GM23248 (cell line): Measurements from ENCODE around the gene SNURF. TPM values are rescaled to one million over a fixed set of nuclear protein-coding genes. Genes with fewer than 3 reads are reported as not detected.

Experiments
- DNase-seq: peaks from one replicate; pipeline ENCODE4 v3.0.0-alpha.2; 2015
- H2AFZ ChIP-seq: fragments of 200-600 bp; sonication (generic); 2 replicates; pipeline ENCODE4 v1.6.1; 2016; ENCODE audit warnings: antibody characterized with exemption
- H3F3A ChIP-seq: fragments of 200-600 bp; sonication (generic); 2 replicates; pipeline ENCODE4 v1.6.1; 2016; ENCODE audit warnings: mild to moderate bottlenecking, antibody characterized with exemption, mixed run types; ENCODE audit not compliant: insufficient read depth
- H3K27ac ChIP-seq: fragments of 200-600 bp; sonication (generic); 2 replicates; pipeline ENCODE4 v1.5.1; 2016; ENCODE audit warnings: mild to moderate bottlenecking
- H3K27me3 ChIP-seq: fragments of 200-600 bp; sonication (generic); replicated peaks from 2 replicates; pipeline ENCODE4 v1.6.1; 2016; ENCODE audit warnings: mild to moderate bottlenecking; ENCODE audit not compliant: insufficient read depth
- H3K36me3 ChIP-seq: fragments of 200-600 bp; sonication (generic); 2 replicates; pipeline ENCODE4 v1.6.1; 2016; ENCODE audit warnings: low read depth, mild to moderate bottlenecking
- H3K4me1 ChIP-seq: fragments of 200-600 bp; sonication (generic); 2 replicates; pipeline ENCODE4 v1.6.1; 2016; ENCODE audit warnings: mild to moderate bottlenecking; ENCODE audit not compliant: insufficient read depth
- H3K4me2 ChIP-seq: fragments of 200-600 bp; sonication (generic); one replicate; pipeline ENCODE4 v1.6.1; 2016; ENCODE audit warnings: mild to moderate bottlenecking; ENCODE audit not compliant: unreplicated experiment
- H3K4me3 ChIP-seq: fragments of 200-600 bp; sonication (generic); 2 replicates; pipeline ENCODE4 v1.5.1; 2016; ENCODE audit warnings: mild to moderate bottlenecking
- H3K79me2 ChIP-seq: fragments of 200-600 bp; sonication (generic); 2 replicates; pipeline ENCODE4 v1.6.1; 2016; ENCODE audit warnings: mild to moderate bottlenecking; ENCODE audit not compliant: insufficient read depth
- H3K9ac ChIP-seq: fragments of 200-600 bp; sonication (generic); 2 replicates; pipeline ENCODE4 v1.6.1; 2016; ENCODE audit warnings: mild to moderate bottlenecking
- H3K9me2 ChIP-seq: fragments of 200-600 bp; sonication (generic); 2 replicates; pipeline ENCODE4 v1.6.1; 2016; ENCODE audit warnings: mixed run types, mild to moderate bottlenecking, moderate library complexity; ENCODE audit not compliant: insufficient read depth
- H3K9me3 ChIP-seq: fragments of 200-600 bp; sonication (generic); one replicate; pipeline ENCODE4 v1.6.1; 2017; ENCODE audit warnings: low read depth
- H4K20me1 ChIP-seq: fragments of 200-600 bp; sonication (generic); 2 replicates; pipeline ENCODE4 v1.6.0; 2016; ENCODE audit not compliant: insufficient read depth
- EZH2 ChIP-seq: fragments of 200-600 bp; sonication (generic); IDR thresholded peaks from 2 replicates; pipeline ENCODE4 v1.6.1; 2018; ENCODE audit warnings: antibody characterized with exemption, mild to moderate bottlenecking; ENCODE audit not compliant: insufficient read depth, poor library complexity, severe bottlenecking
- EZH2phosphoT487 ChIP-seq: fragments of 200-600 bp; sonication (generic); IDR thresholded peaks from 2 replicates; pipeline ENCODE4 v1.6.1; 2018; ENCODE audit warnings: antibody characterized with exemption, moderate library complexity, mild to moderate bottlenecking, low read depth; ENCODE audit not compliant: insufficient read depth
- WGBS, 2 experiments: methylation state at CpG; one replicate each; pipeline ENCODE4 v1.1.6; 2015 to 2017; ENCODE audit warnings: low lambda C conversion rate in 2 of 2, low coverage in 1 of 2; ENCODE audit errors: missing lambda C conversion rate in 2 of 2; 5-methylcytosine and 5-hydroxymethylcytosine counted together
- in situ Hi-C: fragments of 300-500 bp; cut with MboI; formaldehyde crosslinking; loops from 2 replicates; pipeline ENCODE4 v1.15.0; 2020
- polyA plus RNA-seq: library from polyadenylated mRNA; unstranded; fragments of >200 nt; fragmentation: Nextera tagmentation; extraction: Ambion mirVana; gene quantifications from 2 replicates; pipeline ENCODE4 v1.2.1, GENCODE V29; 2016
- total RNA-seq: library from RNA; depleted of rRNA; stranded (reverse); fragments of >200 nt; shearing (Covaris generic); gene quantifications from 2 replicates; pipeline ENCODE4 v1.2.3, GENCODE V29; 2014

Gene SNURF
- total and polyA plus RNA-seq, 2 experiments from 2014 or later = 7.1 TPM; not detected in 1

DNA sequence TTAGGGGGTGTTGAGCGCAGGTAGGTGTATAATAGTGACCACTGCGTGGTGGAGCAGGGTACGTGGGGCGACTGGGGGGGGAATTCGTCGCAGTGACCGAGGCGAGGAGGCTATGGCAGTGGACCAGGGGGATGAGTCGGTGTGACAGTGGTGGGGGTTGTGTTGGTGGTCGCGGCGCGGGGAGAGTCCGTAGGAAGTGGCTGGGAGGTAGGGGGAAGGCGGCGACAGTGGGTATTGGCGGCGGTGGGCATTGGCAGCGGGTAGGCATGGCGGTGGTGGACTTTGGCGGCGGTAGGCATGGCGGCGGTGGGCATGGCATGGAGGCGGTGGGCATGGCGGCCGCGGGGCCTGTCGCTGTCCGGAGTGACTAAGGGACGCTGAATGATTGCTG is 739 bp downstream of the SNURF start:
- Histone ChIP-seq H3K36me3 (no peaks in the 10 kb centered on the region), H3F3A (no peaks in the 10 kb centered on the region), H3K9ac (peak overlapping the region; percentile 93), H2AFZ (peak overlapping the region; percentile 92), H3K27me3 (no peaks in the 10 kb centered on the region), H3K9me3 (no peaks in the 10 kb centered on the region), H3K27ac (peak overlapping the region; percentile 91), H3K9me2 (no peaks in the 10 kb centered on the region), H4K20me1 (no peaks in the 10 kb centered on the region), H3K4me2 (peak overlapping the region; percentile 72), H3K79me2 (peaks cover 55% of the 10 kb centered on the region), H3K4me3 (peak overlapping the region; percentile 88), H3K4me1 (no peaks in the 10 kb centered on the region)
- WGBS, 2 experiments = 28 to 41% methylated on average over 10 to 31 of the region's 31 CpGs
- no peak for TF ChIP-seq EZH2phosphoT487
- TF ChIP-seq EZH2 = no peak
- no peak for DNase-seq
- in situ Hi-C loops = no loop called here

DNA sequence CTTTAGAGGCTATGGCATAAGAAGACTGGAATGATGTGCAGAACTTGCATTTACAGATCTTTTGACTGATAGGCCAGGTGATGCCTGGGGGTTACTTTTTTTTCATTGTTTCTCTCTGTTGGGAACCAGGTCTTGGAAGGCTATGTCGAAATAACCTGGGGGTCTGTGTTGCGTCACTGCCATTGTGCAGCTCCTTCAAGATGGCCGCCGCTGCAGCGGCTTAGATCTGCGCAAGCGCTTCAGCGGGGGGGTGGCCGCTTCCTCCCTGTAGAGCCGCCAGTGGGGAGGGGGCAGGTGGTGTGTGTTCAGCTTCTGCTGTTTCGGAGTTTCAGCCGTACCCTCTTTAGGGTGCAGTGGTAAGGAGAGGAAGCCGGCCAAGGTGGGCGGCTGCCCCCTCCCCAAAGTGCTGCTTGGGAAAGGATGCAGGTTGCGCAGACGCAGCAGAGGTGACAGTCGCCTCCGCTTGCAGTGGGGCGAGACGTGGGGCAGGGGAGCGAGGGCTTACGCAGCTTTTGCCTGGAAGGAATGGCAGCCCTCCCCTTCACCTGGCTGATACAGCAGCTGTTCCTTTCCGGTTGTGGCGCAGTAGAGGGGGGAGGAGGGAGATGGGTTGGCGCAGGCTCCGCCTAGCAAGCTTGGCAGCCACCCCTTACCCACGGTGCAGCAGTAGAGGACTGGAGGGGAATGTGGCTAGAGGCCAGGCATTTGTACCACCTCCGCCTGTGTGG is 1.5 kb downstream of the SNURF start:
- no peaks in the 10 kb centered on the region for H3K4me1 ChIP-seq
- H4K20me1 ChIP-seq = no peaks in the 10 kb centered on the region
- peak overlapping the region; percentile 88 for H3K4me3 ChIP-seq
- no peaks in the 10 kb centered on the region for H3K9me3 ChIP-seq
- H3F3A ChIP-seq = no peaks in the 10 kb centered on the region
- peak overlapping the region; percentile 72 for H3K4me2 ChIP-seq
- TF ChIP-seq EZH2phosphoT487 (no peak), EZH2 (no peak)
- no peaks in the 10 kb centered on the region for H3K27me3 ChIP-seq
- WGBS, 2 experiments = 28 to 43% methylated on average over 28 of the region's 28 CpGs
- peaks cover 62% of the 10 kb centered on the region for H3K79me2 ChIP-seq
- DNase-seq = peak; percentile 82
- H3K9me2 ChIP-seq = no peaks in the 10 kb centered on the region
- no peaks in the 10 kb centered on the region for H3K36me3 ChIP-seq
- peak overlapping the region; percentile 91 for H3K27ac ChIP-seq
- H2AFZ ChIP-seq = peak overlapping the region; percentile 92
- in situ Hi-C loops = no loop called here
- peak overlapping the region; percentile 93 for H3K9ac ChIP-seq

DNA sequence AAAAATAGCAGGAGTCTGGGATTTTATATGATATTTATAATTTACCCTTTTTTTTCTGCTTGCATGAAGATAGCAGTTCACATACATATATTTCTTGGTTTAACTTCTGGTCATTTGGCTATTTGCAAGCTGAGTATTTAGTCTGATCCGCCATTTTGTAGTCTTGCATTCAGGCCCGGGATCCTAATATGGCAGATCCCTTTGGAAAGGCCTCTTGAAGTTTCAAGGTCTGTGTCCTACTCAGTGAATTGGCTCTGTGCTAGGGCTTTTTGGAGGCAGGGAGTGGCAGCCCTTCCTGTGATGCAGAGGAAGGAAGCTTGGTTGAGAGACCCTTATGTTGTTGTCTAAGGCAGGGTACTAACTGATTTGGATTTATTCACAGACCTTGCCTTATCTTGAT is 2.9 kb downstream of the SNURF start:
- Histone ChIP-seq H3K9ac (no peak overlapping the region), H3K9me3 (no peaks in the 10 kb centered on the region), H3K79me2 (peaks cover 64% of the 10 kb centered on the region), H2AFZ (no peak overlapping the region), H4K20me1 (no peaks in the 10 kb centered on the region), H3K4me3 (no peak overlapping the region), H3K9me2 (no peaks in the 10 kb centered on the region), H3K36me3 (no peaks in the 10 kb centered on the region), H3F3A (no peaks in the 10 kb centered on the region), H3K27me3 (no peaks in the 10 kb centered on the region), H3K27ac (no peak overlapping the region), H3K4me2 (no peak overlapping the region), H3K4me1 (no peaks in the 10 kb centered on the region)
- WGBS, 2 experiments = 52 to 59% methylated on average over 2 of the region's 2 CpGs
- TF ChIP-seq EZH2phosphoT487 = no peak
- TF ChIP-seq EZH2 = no peak
- in situ Hi-C loops = no loop called here
- DNase-seq = no peak

- H3F3A ChIP-seq = no peaks in the 10 kb centered on the region
- H3K27ac ChIP-seq = no peak overlapping the region
- no peaks in the 10 kb centered on the region for H3K27me3 ChIP-seq
- no peaks in the 10 kb centered on the region for H3K9me2 ChIP-seq
- in situ Hi-C loops = no loop called here
- WGBS, 2 experiments = 64 to 67% methylated on average over 4 of the region's 4 CpGs
- H3K36me3 ChIP-seq = 0 out of 2 replicates have a peak, but pooled peaks cover 3% of the 10 kb centered on the region
- DNase-seq = no peak
- H3K9me3 ChIP-seq = no peaks in the 10 kb centered on the region
- H3K4me1 ChIP-seq = no peaks in the 10 kb centered on the region
- H4K20me1 ChIP-seq = no peaks in the 10 kb centered on the region
- no peak overlapping the region for H3K9ac ChIP-seq
- H3K79me2 ChIP-seq = peaks cover 45% of the 10 kb centered on the region
- no peak for TF ChIP-seq EZH2
- TF ChIP-seq EZH2phosphoT487 = no peak
- no peak overlapping the region for H3K4me2 ChIP-seq
- H2AFZ ChIP-seq = no peak overlapping the region
- H3K4me3 ChIP-seq = no peak overlapping the region
Measured at GRCh38 chr15:24961967-24962366, 7.2 kb downstream of the SNURF start.
